Nephron progenitor cell (in vitro differentiated cells): ENCODE measurements around the gene GNG4.
"Not testable (repeated sequence)": the region's sequence is repeated elsewhere in the genome, so short reads cannot be mapped to it uniquely, and the experiment has no call there.

Source experiments
- DNase-seq: peaks from one replicate; pipeline ENCODE4 v3.0.0; 2021
- H3K27ac Mint-ChIP-seq: 2 replicates; pipeline ENCODE4 v1.8.0; 2021; ENCODE audit warnings: mild to moderate bottlenecking, moderate library complexity, mixed read lengths
- H3K27me3 Mint-ChIP-seq: 2 replicates; pipeline ENCODE4 v1.8.0; 2021; ENCODE audit warnings: mild to moderate bottlenecking, low read depth, mixed read lengths; ENCODE audit not compliant: poor library complexity
- H3K36me3 Mint-ChIP-seq: 2 replicates; pipeline ENCODE4 v1.8.0; 2021; ENCODE audit warnings: low read depth, mixed read lengths
- H3K4me1 Mint-ChIP-seq: 2 replicates; pipeline ENCODE4 v1.8.0; 2021; ENCODE audit warnings: mixed read lengths
- H3K4me3 Mint-ChIP-seq: 2 replicates; pipeline ENCODE4 v1.8.0; 2021; ENCODE audit warnings: mild to moderate bottlenecking, moderate library complexity, mixed read lengths
- H3K9me3 Mint-ChIP-seq: 2 replicates; pipeline ENCODE4 v1.8.0; 2021; ENCODE audit warnings: mild to moderate bottlenecking, moderate library complexity, mixed read lengths
- TF ChIP-seq, protein P1 (sequence below): fragments of 200-600 bp; sonication (generic); IDR thresholded peaks from 2 replicates; pipeline ENCODE4 v1.5.0; 2021; ENCODE audit warnings: antibody characterized with exemption

GNG4 gene

DNA sequence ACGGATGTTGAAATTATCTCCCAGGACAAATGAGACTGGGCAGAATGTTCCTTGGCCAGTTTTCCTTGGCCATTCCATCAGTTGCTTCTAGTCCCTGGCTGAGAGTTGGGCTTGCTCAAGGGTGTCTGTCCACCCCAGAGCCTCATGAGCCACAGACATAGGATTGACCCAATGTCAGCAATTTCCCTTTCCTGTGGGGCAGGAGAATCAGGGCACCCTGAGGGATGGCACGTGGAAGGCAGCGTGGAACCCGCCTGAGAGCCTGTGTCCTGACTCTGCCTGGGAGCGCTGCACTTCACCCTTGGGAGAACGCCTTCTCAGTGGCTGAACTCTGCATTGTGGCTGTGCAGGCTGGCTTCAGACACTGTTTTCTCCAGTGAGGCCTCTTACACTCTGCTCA is 74.0 kb downstream of the GNG4 start:
- Mint-ChIP-seq H3K4me3 (no peak overlapping the region), H3K4me1 (no peaks in the 10 kb centered on the region), H3K9me3 (peaks cover 4% of the 10 kb centered on the region), H3K36me3 (peaks cover 13% of the 10 kb centered on the region), H3K27me3 (no peaks in the 10 kb centered on the region), H3K27ac (peak overlapping the region; percentile 53)
- no peak for DNase-seq
- TF ChIP-seq, protein P1, sequence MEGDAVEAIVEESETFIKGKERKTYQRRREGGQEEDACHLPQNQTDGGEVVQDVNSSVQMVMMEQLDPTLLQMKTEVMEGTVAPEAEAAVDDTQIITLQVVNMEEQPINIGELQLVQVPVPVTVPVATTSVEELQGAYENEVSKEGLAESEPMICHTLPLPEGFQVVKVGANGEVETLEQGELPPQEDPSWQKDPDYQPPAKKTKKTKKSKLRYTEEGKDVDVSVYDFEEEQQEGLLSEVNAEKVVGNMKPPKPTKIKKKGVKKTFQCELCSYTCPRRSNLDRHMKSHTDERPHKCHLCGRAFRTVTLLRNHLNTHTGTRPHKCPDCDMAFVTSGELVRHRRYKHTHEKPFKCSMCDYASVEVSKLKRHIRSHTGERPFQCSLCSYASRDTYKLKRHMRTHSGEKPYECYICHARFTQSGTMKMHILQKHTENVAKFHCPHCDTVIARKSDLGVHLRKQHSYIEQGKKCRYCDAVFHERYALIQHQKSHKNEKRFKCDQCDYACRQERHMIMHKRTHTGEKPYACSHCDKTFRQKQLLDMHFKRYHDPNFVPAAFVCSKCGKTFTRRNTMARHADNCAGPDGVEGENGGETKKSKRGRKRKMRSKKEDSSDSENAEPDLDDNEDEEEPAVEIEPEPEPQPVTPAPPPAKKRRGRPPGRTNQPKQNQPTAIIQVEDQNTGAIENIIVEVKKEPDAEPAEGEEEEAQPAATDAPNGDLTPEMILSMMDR: no peak

DNA sequence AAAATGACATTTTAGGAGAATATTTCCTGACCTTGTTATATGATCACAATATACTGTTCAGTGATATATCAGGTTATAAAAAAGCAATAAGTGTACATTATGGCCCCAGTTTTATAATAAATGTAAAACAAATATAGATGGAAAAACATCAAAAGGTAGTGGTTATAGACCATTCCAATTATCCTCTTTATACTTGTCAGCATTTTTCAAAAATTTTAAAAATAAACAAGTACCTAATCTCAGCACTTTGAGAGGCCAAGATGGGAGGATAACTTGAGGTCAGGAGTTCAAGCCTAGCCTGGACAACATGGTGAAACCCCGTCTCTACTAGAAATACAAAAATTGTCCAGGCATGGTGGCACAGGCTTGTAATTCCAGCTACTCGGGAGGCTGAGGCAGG is 75.7 kb downstream of the GNG4 start:
- H3K27me3 Mint-ChIP-seq: no peaks in the 10 kb centered on the region

DNA sequence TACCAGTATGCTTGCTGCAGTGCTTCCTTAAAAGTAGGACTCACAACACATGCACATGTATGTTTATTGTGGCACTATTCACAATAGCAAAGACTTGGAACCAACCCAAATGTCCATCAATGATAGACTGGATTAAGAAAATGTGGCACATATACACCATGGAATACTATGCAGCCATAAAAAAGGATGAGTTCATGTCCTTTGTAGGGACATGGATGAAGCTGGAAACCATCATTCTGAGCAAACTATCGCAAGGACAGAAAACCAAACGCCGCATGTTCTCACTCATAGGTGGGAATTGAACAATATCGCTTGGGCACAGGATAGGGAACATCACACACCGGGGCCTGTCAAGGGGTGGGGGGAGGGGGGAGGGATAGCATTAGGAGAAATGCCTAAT is 76.6 kb downstream of the GNG4 start:
- not testable (repeated sequence) for H3K9me3 Mint-ChIP-seq, DNase-seq, H3K27me3 Mint-ChIP-seq, H3K4me3 Mint-ChIP-seq, H3K4me1 Mint-ChIP-seq, H3K27ac Mint-ChIP-seq, H3K36me3 Mint-ChIP-seq

More for the DNA sequence above, 75.7 kb downstream of the GNG4 start:
- Mint-ChIP-seq H3K4me3 (no peak overlapping the region), H3K36me3 (peaks cover 5% of the 10 kb centered on the region), H3K27ac (no peak overlapping the region), H3K4me1 (no peaks in the 10 kb centered on the region), H3K9me3 (no peaks in the 10 kb centered on the region)
- DNase-seq: no peak
- TF ChIP-seq, protein P1: no peak

DNA sequence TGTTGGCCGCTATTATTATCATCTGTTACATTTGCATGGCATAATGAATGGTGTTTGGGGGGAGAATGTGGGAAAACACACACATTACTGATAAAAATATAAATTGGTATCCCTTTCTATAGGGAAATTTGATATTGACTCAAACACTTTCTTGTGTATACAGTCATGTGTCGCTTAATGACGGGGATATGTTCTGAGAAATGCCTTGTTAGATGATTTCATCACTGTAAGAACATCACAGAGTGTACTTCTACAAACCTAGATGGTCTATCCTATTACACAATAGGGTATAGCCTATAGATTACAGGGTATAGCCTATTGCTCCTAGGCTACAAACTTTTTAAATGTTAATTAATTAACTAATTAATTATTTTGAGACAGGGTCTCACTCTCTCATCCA is 78.1 kb downstream of the GNG4 start:
- no peaks in the 10 kb centered on the region for H3K36me3 Mint-ChIP-seq
- H3K27ac Mint-ChIP-seq: no peak overlapping the region
- TF ChIP-seq, protein P1: no peak
- no peak overlapping the region for H3K4me3 Mint-ChIP-seq
- no peaks in the 10 kb centered on the region for H3K9me3 Mint-ChIP-seq
- DNase-seq: no peak
- H3K27me3 Mint-ChIP-seq: peaks cover 4% of the 10 kb centered on the region
- no peaks in the 10 kb centered on the region for H3K4me1 Mint-ChIP-seq

DNA sequence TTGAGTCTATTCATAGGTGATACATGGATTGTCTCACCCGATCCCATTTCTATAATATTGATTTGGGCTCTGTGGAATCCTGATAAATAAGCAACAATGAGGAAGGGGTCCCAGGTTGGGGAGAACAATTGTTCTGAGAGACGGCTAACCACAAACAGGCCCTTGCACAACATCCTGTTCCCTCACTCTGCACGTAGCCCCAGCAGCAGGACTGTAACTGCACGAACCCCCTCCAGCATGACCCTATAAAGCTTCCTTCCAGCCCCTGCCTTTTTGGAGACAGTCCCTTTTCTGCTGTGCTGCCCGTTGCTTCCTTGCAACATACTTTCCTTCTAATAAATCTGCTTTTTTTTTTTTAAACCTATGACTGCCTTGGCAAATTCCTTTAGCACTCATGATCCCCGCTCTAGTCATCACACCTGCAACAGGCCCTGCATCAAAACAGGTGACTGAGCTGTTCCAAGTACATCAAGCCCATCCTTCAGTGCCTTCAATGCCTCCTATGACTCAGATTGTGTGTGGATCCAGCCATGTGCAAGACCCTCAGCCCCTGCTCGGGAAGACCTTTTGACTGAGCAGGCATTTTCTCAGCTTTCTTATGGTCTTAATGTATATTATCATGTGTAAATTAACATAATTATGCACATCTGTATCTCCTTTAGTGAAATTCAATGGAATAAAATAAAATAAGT is 81.6 kb downstream of the GNG4 start:
- peaks cover 4% of the 10 kb centered on the region for H3K27me3 Mint-ChIP-seq
- no peaks in the 10 kb centered on the region for H3K9me3 Mint-ChIP-seq
- H3K27ac Mint-ChIP-seq: peak overlapping the region; percentile 68
- DNase-seq: no peak
- H3K36me3 Mint-ChIP-seq: no peaks in the 10 kb centered on the region
- peaks cover 5% of the 10 kb centered on the region for H3K4me1 Mint-ChIP-seq
- H3K4me3 Mint-ChIP-seq: no peak overlapping the region
- TF ChIP-seq, protein P1: no peak

DNA sequence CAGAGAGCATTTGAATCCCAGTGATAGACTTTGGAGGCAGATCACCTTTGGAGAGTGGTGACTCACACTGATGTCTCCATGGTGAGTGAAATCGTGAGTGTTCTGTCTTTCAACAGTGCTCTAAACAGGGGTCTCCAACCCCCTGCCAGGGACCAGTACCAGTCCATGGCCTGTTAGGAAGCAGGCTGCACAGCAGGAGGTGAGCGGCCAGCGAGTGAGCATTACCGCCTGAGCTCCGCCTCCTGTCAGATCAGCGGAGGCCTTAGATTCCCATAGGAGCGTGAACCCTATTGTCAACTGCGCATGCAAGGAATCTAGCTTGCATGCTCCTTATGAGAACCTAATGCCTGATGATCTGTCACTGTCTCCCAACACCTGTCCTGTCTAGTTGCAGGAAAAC is 83.5 kb downstream of the GNG4 start:
- no peak overlapping the region for H3K27ac Mint-ChIP-seq
- peaks cover 4% of the 10 kb centered on the region for H3K27me3 Mint-ChIP-seq
- no peak overlapping the region for H3K4me3 Mint-ChIP-seq
- H3K4me1 Mint-ChIP-seq: peaks cover 5% of the 10 kb centered on the region
- TF ChIP-seq, protein P1: no peak
- H3K9me3 Mint-ChIP-seq: peaks cover 4% of the 10 kb centered on the region
- no peaks in the 10 kb centered on the region for H3K36me3 Mint-ChIP-seq
- DNase-seq: no peak
